Choroid plexus epithelial cell (primary cell): ENCODE data around the gene ABCD1.
"Not testable (repeated sequence)": the region's sequence is repeated elsewhere in the genome, so short reads cannot be mapped to it uniquely, and the experiment has no call there.

ENCODE experiments used
- DNase-seq: peaks from one replicate; pipeline ENCODE4 v3.0.0-alpha.2; 2010; ENCODE audit warnings: low read depth
- H3K4me3 ChIP-seq: 2 replicates; pipeline ENCODE4 v1.5.1; 2011; ENCODE audit warnings: low read depth, mild to moderate bottlenecking, control low read depth, low read length, moderate library complexity
- TF ChIP-seq, protein P1 (sequence below): conservative IDR thresholded peaks from 2 replicates; pipeline ENCODE4 v1.5.1; 2011; ENCODE audit warnings: low read depth, mild to moderate bottlenecking, control low read depth, inconsistent platforms, low read length, moderate library complexity

The ABCD1 gene

DNA sequence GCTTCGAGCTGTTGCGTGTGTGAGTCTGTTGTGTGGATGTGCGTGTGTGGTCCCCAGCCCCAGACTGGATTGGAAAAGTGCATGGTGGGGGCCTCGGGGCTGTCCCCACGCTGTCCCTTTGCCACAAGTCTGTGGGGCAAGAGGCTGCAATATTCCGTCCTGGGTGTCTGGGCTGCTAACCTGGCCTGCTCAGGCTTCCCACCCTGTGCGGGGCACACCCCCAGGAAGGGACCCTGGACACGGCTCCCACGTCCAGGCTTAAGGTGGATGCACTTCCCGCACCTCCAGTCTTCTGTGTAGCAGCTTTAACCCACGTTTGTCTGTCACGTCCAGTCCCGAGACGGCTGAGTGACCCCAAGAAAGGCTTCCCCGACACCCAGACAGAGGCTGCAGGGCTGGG lies 28.6 kb upstream of the ABCD1 start:
- no peak overlapping the region for H3K4me3 ChIP-seq
- TF ChIP-seq, protein P1, sequence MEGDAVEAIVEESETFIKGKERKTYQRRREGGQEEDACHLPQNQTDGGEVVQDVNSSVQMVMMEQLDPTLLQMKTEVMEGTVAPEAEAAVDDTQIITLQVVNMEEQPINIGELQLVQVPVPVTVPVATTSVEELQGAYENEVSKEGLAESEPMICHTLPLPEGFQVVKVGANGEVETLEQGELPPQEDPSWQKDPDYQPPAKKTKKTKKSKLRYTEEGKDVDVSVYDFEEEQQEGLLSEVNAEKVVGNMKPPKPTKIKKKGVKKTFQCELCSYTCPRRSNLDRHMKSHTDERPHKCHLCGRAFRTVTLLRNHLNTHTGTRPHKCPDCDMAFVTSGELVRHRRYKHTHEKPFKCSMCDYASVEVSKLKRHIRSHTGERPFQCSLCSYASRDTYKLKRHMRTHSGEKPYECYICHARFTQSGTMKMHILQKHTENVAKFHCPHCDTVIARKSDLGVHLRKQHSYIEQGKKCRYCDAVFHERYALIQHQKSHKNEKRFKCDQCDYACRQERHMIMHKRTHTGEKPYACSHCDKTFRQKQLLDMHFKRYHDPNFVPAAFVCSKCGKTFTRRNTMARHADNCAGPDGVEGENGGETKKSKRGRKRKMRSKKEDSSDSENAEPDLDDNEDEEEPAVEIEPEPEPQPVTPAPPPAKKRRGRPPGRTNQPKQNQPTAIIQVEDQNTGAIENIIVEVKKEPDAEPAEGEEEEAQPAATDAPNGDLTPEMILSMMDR: no peak
- no peak for DNase-seq

DNA sequence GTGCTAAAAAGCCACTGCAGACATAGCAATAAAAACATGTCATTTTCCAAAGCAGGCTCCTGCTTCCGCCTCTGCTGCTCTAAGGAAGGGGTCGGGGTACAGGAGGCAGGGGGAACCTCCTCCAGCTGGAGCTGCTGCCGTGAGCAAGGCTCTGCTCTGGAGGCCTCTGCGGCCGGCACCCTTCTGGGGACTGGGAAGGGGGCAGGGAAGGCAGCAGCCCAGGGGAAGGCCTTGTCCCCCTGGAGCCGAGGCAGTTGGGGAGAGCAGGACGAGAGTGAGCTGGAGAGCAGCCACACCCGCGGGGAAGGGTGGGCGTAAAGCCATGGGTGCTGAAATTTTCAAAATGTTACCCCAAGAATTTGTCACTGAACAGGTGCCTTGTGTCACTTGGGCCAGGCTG lies 28.1 kb upstream of the ABCD1 start:
- not testable (repeated sequence) for DNase-seq, H3K4me3 ChIP-seq

DNA sequence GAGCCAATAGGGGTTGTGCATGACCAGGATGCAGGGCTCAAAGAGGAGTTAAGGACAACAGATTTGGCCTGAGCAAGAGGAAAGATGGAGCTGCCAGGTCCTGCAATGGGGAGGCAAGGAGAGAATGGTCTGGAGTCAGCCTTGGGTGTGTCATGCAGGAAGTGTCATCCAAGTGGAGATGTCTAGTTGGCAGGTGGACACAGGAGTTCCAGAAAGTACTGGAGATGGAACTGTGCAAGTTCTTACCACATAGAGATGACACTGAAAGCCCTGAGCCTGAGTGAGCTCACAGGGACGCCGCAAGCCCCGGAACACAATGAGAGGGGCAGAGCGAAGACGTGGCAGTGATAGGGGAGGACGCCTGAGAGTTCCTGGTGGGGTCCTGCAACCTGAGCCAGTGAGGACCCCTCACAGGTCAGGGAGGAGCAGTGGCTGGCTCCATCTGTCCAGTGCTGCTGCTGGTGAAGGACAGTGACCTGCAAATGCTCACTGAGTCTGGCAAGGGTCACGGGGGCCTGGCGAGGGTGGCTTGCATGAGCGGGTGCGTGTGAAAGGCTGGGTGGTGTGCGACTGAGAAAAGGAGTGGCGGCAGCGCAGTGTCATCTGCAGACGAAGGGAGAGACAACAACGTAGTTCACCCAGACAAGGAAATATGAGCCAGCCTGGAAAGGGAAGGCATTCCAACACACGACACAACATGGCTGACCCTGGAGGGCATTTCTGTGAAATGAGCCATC lies 27.5 kb upstream of the ABCD1 start:
- H3K4me3 ChIP-seq, DNase-seq: not testable (repeated sequence)

DNA sequence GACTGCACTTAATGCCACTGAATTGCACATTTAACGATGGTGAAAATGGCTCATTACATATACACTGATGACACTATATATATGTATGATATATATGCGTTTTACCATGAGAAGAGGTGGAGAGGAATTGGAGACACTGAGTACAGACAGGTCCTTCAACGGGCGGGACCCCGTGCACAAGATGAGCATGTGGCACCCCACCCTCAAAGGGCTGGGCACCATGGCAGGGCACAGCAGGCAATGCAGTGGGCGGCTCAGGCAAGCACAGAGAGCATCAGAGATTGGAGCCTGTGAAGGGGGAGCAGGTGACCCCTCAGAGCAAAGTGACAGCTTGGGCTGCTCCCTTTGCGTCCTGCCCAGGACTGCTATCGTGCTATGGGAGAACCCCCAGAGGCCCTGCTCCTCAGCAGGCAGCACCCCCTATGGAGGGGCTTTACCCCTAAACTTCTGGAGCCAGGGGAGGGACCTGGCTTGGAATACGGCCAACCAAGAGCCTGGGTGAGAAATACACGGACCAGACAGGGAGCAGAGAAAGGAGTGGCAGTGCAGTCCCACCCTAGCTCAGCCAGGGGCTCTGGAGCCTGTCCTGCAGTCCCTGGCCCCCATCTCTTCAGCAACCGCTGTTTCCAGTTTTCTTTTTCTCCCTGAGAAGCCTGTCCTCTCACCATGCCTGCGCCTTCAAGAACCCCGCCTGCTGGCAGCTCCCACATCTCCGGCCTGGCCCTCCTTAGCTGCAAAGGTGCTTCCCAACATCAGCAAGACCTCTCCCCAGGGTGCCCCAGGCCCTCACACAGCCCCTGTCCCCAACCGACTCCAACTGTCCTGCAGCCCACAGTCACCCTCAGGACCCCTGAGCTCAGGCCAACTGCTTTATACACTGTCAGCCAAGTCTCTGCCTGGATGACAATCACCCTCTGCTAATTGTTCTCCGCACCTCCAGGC lies 26.5 kb upstream of the ABCD1 start:
- TF ChIP-seq, protein P1: no peak
- no peak overlapping the region for H3K4me3 ChIP-seq
- no peak for DNase-seq

DNA sequence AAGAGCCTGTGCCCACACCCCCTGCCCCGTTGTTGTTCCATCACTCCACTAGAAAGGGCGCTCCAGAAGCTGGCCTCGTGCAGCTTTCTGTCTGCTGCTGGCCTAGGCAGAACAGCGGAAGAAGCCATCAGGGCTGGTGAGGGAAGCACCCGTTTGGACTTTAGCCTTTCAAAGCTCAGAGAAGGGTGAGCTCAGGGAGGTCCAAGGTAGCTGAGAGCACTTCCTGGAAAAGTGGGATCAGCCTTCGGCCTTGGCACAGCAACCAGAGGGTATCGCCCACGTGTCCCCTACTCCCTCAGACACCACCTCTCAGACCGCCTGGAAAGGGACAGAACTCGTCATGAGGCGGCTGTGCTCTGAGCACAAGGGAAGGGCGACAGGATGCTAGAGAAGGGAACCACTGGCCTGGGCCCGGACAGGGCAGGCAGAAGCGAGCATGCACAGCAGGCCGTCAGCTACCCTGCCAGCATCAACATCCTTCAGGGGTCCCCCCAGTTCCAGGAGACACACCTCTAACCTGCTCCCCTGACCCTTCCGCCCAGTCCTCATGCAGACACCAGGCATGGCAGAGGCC lies 25.4 kb upstream of the ABCD1 start:
- not testable (repeated sequence) for DNase-seq, H3K4me3 ChIP-seq

DNA sequence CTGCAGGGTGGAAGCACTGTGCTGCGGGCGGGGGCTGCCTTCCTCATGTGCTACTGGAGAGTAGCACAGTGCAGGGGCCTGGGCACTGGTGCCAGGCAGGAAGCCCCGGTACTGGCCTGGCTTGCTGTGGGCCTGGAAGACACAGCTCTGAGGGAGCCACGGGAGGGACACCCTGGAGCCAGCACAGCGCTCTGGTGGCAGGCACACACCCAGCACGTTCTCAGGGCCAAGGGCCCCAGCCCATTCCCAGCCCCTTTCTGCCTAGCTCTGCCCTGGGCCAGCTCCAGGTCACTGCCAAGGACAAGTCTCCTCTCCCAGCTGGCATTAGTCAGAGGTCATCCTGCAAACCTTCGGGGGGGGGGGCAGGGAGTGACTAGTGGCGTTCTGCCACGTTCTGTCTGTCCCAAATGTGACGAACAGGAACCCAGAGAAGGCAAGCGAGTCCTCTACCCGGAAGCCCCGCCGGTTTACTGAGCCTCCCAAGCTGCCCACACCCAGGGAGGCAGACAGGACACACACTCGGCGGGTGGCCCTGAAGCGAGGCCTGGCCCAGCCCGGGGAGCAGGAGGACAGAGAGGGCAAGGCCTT lies 24.8 kb upstream of the ABCD1 start:
- not testable (repeated sequence) for DNase-seq, H3K4me3 ChIP-seq

DNA sequence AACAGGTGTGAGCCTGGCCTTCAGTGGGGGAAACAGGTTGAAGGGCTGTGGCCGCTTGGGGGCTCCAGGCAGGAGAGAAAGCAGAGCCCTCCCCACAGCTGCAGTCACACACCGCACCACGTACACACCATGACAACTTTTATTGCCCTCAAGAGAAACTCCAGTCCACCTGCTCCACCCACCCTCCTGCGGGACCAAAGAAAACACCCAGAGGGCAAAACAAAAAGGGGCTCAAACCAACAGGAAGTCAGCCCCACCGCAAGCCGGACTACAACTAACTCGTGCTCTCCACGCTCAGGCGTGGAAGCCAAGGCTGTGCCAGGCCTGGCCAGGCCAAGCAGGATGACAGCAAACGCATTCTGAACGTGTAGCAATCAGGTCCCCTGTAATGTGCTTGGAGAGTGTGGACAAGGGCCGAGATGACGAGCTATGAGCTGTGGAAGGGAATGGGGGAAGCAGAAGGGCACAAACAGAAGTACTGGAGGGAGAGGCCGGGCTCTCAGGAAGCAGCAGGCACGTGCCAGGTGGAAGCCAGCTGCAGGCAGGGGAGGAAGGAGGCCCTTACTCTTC lies 24.2 kb upstream of the ABCD1 start:
- DNase-seq: no peak
- H3K4me3 ChIP-seq: no peak overlapping the region
- TF ChIP-seq, protein P1: no peak

DNA sequence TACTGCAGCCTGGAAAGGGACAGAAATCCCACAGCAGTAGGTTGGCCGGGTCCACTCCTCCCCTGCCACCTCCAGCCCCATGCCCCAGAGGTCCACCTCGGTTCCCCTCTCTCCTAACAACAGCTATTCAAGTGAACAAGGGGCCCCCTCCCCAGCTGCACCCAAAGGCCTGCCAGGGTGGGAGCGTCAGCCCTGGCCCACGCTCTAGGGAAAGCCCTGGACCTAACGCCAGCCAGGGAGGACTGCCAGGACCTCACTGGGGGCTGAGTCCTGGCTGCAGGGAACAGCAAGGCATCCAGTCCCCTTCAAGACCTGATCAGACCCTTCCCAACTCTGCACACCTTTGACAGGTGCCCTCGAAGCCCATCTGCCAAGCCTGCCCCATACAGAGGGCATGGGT lies 23.7 kb upstream of the ABCD1 start:
- no peak for DNase-seq
- TF ChIP-seq, protein P1: no peak
- no peak overlapping the region for H3K4me3 ChIP-seq
